ENCODE data around the gene CRIP3.

DNA sequence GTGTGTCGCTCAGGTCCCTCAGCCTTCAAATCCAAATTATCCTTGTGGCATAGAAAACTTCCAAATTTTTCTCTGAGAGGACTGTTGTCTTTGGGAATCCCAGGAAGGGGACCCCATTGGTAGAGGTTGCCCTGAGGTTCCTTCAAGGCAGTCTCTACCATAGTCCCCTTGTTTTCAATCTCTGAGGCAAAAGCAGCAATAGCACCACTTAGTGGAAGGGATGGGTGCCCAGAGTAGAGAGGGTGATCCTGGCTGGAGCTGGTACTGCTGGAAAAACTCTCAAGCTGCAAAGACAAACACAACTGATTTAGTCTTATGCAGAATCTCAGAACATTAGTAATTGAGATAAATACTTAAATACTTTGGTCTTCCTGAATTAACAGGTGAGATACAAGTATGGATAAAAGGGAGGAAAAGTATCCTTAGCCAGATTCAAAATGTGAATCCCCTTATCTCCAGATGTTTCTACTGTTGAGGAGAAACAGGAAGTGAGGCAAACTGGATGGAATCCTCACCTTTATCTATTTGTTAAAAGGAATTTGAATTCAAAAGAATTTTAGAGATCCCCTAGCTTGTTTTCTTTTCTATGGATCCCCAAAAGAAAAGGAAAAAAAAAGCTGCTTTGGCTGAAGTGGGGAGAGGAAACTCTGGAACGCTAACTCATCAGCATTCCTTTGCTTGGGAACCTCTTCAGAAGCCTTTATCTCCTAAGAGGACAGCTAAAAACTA lies 47.4 kb upstream of the CRIP3 start:
- TF ChIP-seq, protein P1, sequence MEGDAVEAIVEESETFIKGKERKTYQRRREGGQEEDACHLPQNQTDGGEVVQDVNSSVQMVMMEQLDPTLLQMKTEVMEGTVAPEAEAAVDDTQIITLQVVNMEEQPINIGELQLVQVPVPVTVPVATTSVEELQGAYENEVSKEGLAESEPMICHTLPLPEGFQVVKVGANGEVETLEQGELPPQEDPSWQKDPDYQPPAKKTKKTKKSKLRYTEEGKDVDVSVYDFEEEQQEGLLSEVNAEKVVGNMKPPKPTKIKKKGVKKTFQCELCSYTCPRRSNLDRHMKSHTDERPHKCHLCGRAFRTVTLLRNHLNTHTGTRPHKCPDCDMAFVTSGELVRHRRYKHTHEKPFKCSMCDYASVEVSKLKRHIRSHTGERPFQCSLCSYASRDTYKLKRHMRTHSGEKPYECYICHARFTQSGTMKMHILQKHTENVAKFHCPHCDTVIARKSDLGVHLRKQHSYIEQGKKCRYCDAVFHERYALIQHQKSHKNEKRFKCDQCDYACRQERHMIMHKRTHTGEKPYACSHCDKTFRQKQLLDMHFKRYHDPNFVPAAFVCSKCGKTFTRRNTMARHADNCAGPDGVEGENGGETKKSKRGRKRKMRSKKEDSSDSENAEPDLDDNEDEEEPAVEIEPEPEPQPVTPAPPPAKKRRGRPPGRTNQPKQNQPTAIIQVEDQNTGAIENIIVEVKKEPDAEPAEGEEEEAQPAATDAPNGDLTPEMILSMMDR (IDR thresholded peaks at IDR 0.05): no peak
- TF ChIP-seq ZFX (IDR thresholded peaks at IDR 0.05; ENCODE audit: borderline replicate concordance): no peak
